ENCODE measurements around the gene CCDC51. TPM values are rescaled to one million over a fixed set of nuclear protein-coding genes. Genes with fewer than 3 reads are reported as not detected.

The CCDC51 gene
- total and polyA plus RNA-seq, 4 donors, result 6.6 to 14.4 (median 11.1) TPM

- H3K4me3 ChIP-seq, result no peak overlapping the region
- peaks cover 0 to 7% (median 1%) of the 10 kb centered on the region in 4 donors for H3K36me3 ChIP-seq (ENCODE audit: control insufficient read depth in 4 of 4, insufficient read depth in 4 of 4, low read length in 4 of 4)
- DNase-seq, result no peak
- TF ChIP-seq CTCF (IDR thresholded peaks at IDR 0.05; ENCODE audit: control extremely low read depth, extremely low read depth), result no peak
- WGBS, 2 donors, result 43 to 65% methylated on average over 4 of the region's 4 CpGs
- no peaks in the 10 kb centered on the region for H3K4me1 ChIP-seq (ENCODE audit: control insufficient read depth in 5 of 5, insufficient read depth in 5 of 5, low read length in 5 of 5)
- no peak overlapping the region for H3K9ac ChIP-seq (ENCODE audit: insufficient read depth in 1 of 2, low read length in 2 of 2)
- ATAC-seq (ENCODE audit: insufficient read depth, low FRiP score), result no peak
- H3K9me3 ChIP-seq (ENCODE audit: control insufficient read depth in 4 of 4, insufficient read depth in 3 of 4, low read length in 3 of 4), result no peaks in the 10 kb centered on the region
- H3K27ac ChIP-seq (ENCODE audit: low read depth in 1 of 2, low read length in 1 of 2), result no peak overlapping the region
- no peaks in the 10 kb centered on the region for H3K27me3 ChIP-seq (ENCODE audit: control insufficient read depth in 3 of 3, insufficient read depth in 3 of 3, low read length in 2 of 3)
These were observed 40.3 kb downstream of the CCDC51 start for GRCh38 chr3:48399387-48400172.

GRCh38 chr3:48398701-48399386 is 41.1 kb downstream of the CCDC51 start:
- no peaks in the 10 kb centered on the region for H3K27me3 ChIP-seq (ENCODE audit: control insufficient read depth in 3 of 3, insufficient read depth in 3 of 3, low read length in 2 of 3)
- H3K4me1 ChIP-seq (ENCODE audit: control insufficient read depth in 5 of 5, insufficient read depth in 5 of 5, low read length in 5 of 5), result no peaks in the 10 kb centered on the region
- ATAC-seq (ENCODE audit: insufficient read depth, low FRiP score), result no peak
- no peak overlapping the region for H3K4me3 ChIP-seq
- no peak for DNase-seq
- no peak for TF ChIP-seq CTCF (IDR thresholded peaks at IDR 0.05; ENCODE audit: control extremely low read depth, extremely low read depth)
- no peaks in the 10 kb centered on the region for H3K9me3 ChIP-seq (ENCODE audit: control insufficient read depth in 4 of 4, insufficient read depth in 3 of 4, low read length in 3 of 4)
- peaks cover 0 to 3% (median 0%) of the 10 kb centered on the region in 4 donors for H3K36me3 ChIP-seq (ENCODE audit: control insufficient read depth in 4 of 4, insufficient read depth in 4 of 4, low read length in 4 of 4)
- no peak overlapping the region for H3K9ac ChIP-seq (ENCODE audit: insufficient read depth in 1 of 2, low read length in 2 of 2)
- no peak overlapping the region for H3K27ac ChIP-seq (ENCODE audit: low read depth in 1 of 2, low read length in 1 of 2)
- WGBS, 2 donors, result 51 to 79% methylated on average over 11 of the region's 11 CpGs

- H3K36me3 ChIP-seq (ENCODE audit: control insufficient read depth in 4 of 4, insufficient read depth in 4 of 4, low read length in 4 of 4), result no peaks in the 10 kb centered on the region
- no peaks in the 10 kb centered on the region for H3K27me3 ChIP-seq (ENCODE audit: control insufficient read depth in 3 of 3, insufficient read depth in 3 of 3, low read length in 2 of 3)
- H3K9ac ChIP-seq (ENCODE audit: insufficient read depth in 1 of 2, low read length in 2 of 2), result no peak overlapping the region
- 67 to 71% methylated on average over 9 of the region's 9 CpGs for WGBS, 2 donors
- no peak overlapping the region for H3K27ac ChIP-seq (ENCODE audit: low read depth in 1 of 2, low read length in 1 of 2)
- DNase-seq (no peak), ATAC-seq (ENCODE audit: insufficient read depth, low FRiP score) (no peak)
- no peaks in the 10 kb centered on the region for H3K9me3 ChIP-seq (ENCODE audit: control insufficient read depth in 4 of 4, insufficient read depth in 3 of 4, low read length in 3 of 4)
- no peak overlapping the region for H3K4me3 ChIP-seq
- TF ChIP-seq CTCF (IDR thresholded peaks at IDR 0.05; ENCODE audit: control extremely low read depth, extremely low read depth), result no peak
- no peaks in the 10 kb centered on the region for H3K4me1 ChIP-seq (ENCODE audit: control insufficient read depth in 5 of 5, insufficient read depth in 5 of 5, low read length in 5 of 5)
These were observed 41.9 kb downstream of the CCDC51 start for GRCh38 chr3:48397767-48398681.

Data from lung (tissue), 12 donors.